GM03348 (cell line): Measurements from ENCODE around the gene DTD1.

ENCODE experiments used
- DNase-seq: peaks from one replicate; pipeline ENCODE4 v3.0.0; 2012; ENCODE audit warnings: low spot score

Gene DTD1

GRCh38 chr20:18705910-18706309, 118.1 kb downstream of the DTD1 start:
- DNase-seq: no peak

GRCh38 chr20:18712131-18712530, 124.3 kb downstream of the DTD1 start:
- DNase-seq: no peak

GRCh38 chr20:18712882-18713281, 125.0 kb downstream of the DTD1 start:
- no peak for DNase-seq

- no peak for DNase-seq
Measured at GRCh38 chr20:18715564-18715963, 127.7 kb downstream of the DTD1 start.

GRCh38 chr20:18717062-18717461, 129.2 kb downstream of the DTD1 start:
- no peak for DNase-seq

- no peak for DNase-seq
Measured at GRCh38 chr20:18718129-18718528, 130.3 kb downstream of the DTD1 start.

- peak; percentile 28 for DNase-seq
Measured at GRCh38 chr20:18719426-18719825, 131.6 kb downstream of the DTD1 start.

- no peak for DNase-seq
Measured at GRCh38 chr20:18721551-18722115, 133.8 kb downstream of the DTD1 start.

- DNase-seq: no peak
Measured at GRCh38 chr20:18722371-18722770, 134.5 kb downstream of the DTD1 start.

GRCh38 chr20:18724077-18724476, 136.2 kb downstream of the DTD1 start:
- no peak for DNase-seq

GRCh38 chr20:18724788-18725464, 137.1 kb downstream of the DTD1 start:
- DNase-seq: no peak

- DNase-seq: no peak
Measured at GRCh38 chr20:18727032-18727508, 139.2 kb downstream of the DTD1 start.

- DNase-seq: no peak
Measured at GRCh38 chr20:18728165-18728869, 140.5 kb downstream of the DTD1 start.

GRCh38 chr20:18728870-18729224, 141.0 kb downstream of the DTD1 start:
- DNase-seq: no peak

GRCh38 chr20:18729231-18729825, 141.5 kb downstream of the DTD1 start:
- no peak for DNase-seq

- DNase-seq: no peak
Measured at GRCh38 chr20:18731940-18732339, 144.1 kb downstream of the DTD1 start.

GRCh38 chr20:18734525-18735189, 146.8 kb downstream of the DTD1 start:
- no peak for DNase-seq

GRCh38 chr20:18737140-18737539, 149.3 kb downstream of the DTD1 start:
- no peak for DNase-seq

GRCh38 chr20:18738055-18738454, 150.2 kb downstream of the DTD1 start:
- DNase-seq: peak; percentile 33

- DNase-seq: no peak
Measured at GRCh38 chr20:18738888-18739287, 151.0 kb downstream of the DTD1 start.

GRCh38 chr20:18739751-18740166, 151.9 kb downstream of the DTD1 start:
- peak; percentile 60 for DNase-seq

GRCh38 chr20:18740726-18741125, 152.9 kb downstream of the DTD1 start:
- DNase-seq: no peak
